Measurements from ENCODE around the gene NCAM2.

GRCh38 chr21:21213297-21213696 lies 215.1 kb downstream of the NCAM2 start:
- TF ChIP-seq CTCF (IDR thresholded peaks at IDR 0.05) (no peak), POLR2AphosphoS5 (IDR thresholded peaks at IDR 0.05) (no peak), EP300 (IDR thresholded peaks at IDR 0.05; ENCODE audit: low read depth) (no peak)
